A549 (cell line): Measurements from ENCODE around the gene AMOTL1. TPM values are rescaled to one million over a fixed set of nuclear protein-coding genes. Genes with fewer than 3 reads are reported as not detected.

ENCODE experiments used
- ATAC-seq, 2 experiments: fragments of 200-7000 bp in 1 of 2; fragments of >200 bp in 1 of 2; cut with Nextera tagmentation in 1 of 2; cut with Tn5 transposase in 1 of 2; 3 replicates each; pipeline versions ENCODE4 v1.8.0 to v1.9.1; 2018 to 2020; ENCODE audit warnings: mild to moderate bottlenecking in 1 of 2, moderate library complexity in 1 of 2
- CTCF ChIA-PET: fragments of 300-600 bp; sonication (Branson Sonifier 250); formaldehyde crosslinking; extraction: SDS; loops from one replicate; lab custom pipeline; 2021; ENCODE audit warnings: antibody characterized with exemption, inconsistent platforms; lab: Yijun Ruan, JAX
- POLR2A ChIA-PET: fragments of 350-600 bp; formaldehyde crosslinking; extraction: SDS; loops from one replicate; lab custom pipeline; 2021; ENCODE audit warnings: antibody characterized with exemption, inconsistent platforms; lab: Yijun Ruan, JAX
- DNase-seq, 2 experiments: peaks; one replicate each; pipeline versions ENCODE4 v3.0.0 to v3.0.0-alpha.2; 2011 to 2016; ENCODE audit warnings: low read depth in 1 of 2, low spot score in 1 of 2
- FAIRE-seq: peaks from 2 replicates; lab custom pipeline; 2011; peaks lifted over from hg19 to GRCh38; lab: Jason Lieb, UNC
- H3K27ac ChIP-seq, 2 experiments: fragments of >200 bp; sonication (Bioruptor Twin); formaldehyde crosslinking; 3 replicates each; pipeline ENCODE4 v1.5.1; 2016 to 2017
- H3K4me1 ChIP-seq: fragments of >200 bp; sonication (Bioruptor Twin); formaldehyde crosslinking; 3 replicates; pipeline ENCODE4 v1.6.1; 2016
- H3K4me2 ChIP-seq: fragments of >200 bp; sonication (Bioruptor Twin); formaldehyde crosslinking; 3 replicates; pipeline ENCODE4 v1.6.1; 2016
- H3K4me3 ChIP-seq: fragments of >200 bp; sonication (Bioruptor Twin); formaldehyde crosslinking; 3 replicates; pipeline ENCODE4 v1.5.1; 2016
- H3K9me3 ChIP-seq: fragments of >200 bp; sonication (Bioruptor Twin); formaldehyde crosslinking; 3 replicates; pipeline ENCODE4 v1.6.1; 2016
- BHLHE40 ChIP-seq: IDR thresholded peaks from 2 replicates; pipeline ENCODE4 v1.6.1; 2012; ENCODE audit warnings: low read depth, low read length, inconsistent platforms
- CTCF ChIP-seq: fragments of >200 bp; sonication (Bioruptor Twin); formaldehyde crosslinking; IDR thresholded peaks from 3 replicates; pipeline ENCODE4 v1.5.1; 2016
- EP300 ChIP-seq, 2 experiments: fragments of >200 bp; sonication (Bioruptor Twin); formaldehyde crosslinking; IDR thresholded peaks; 2 replicates in 1 of 2; 3 replicates in 1 of 2; pipeline ENCODE4 v1.6.1; 2016 to 2017
- ESRRA ChIP-seq: fragments of 150-350 bp; IDR thresholded peaks from 2 replicates; pipeline ENCODE4 v1.6.1; 2014; ENCODE audit warnings: mild to moderate bottlenecking, low read length, borderline replicate concordance
- GATA3 ChIP-seq: IDR thresholded peaks from 2 replicates; pipeline ENCODE4 v1.6.1; 2012; ENCODE audit warnings: borderline replicate concordance
- JUN ChIP-seq, 2 experiments: fragments of >200 bp; sonication (Bioruptor Twin); formaldehyde crosslinking; IDR thresholded peaks; 2 replicates in 1 of 2; 3 replicates in 1 of 2; pipeline ENCODE4 v1.6.1; 2016 to 2017
- MYC ChIP-seq: IDR thresholded peaks from 2 replicates; pipeline ENCODE4 v1.6.1; 2012; ENCODE audit warnings: mild to moderate bottlenecking, inconsistent platforms, low read length, improper control_type of control experiment, borderline replicate concordance
- NPAS2 ChIP-seq: fragments of 250-450 bp; sonication (Bioruptor Pico); IDR thresholded peaks from 2 replicates; pipeline ENCODE4 v1.8.0; 2022; ENCODE audit warnings: mild to moderate bottlenecking, moderate library complexity, borderline replicate concordance
- NR3C1 ChIP-seq: fragments of >200 bp; sonication (Bioruptor Twin); formaldehyde crosslinking; IDR thresholded peaks from 3 replicates; pipeline ENCODE4 v1.6.1; 2017
- PHF8 ChIP-seq: fragments of 200-600 bp; sonication (generic); IDR thresholded peaks from 2 replicates; pipeline ENCODE4 v1.6.1; 2016; ENCODE audit warnings: low read depth, mild to moderate bottlenecking, antibody characterized with exemption, moderate library complexity, borderline replicate concordance
- RAD21 ChIP-seq, 2 experiments: fragments of >200 bp in 1 of 2; sonication (Bioruptor Twin) in 1 of 2; formaldehyde crosslinking in 1 of 2; IDR thresholded peaks in 1 of 2; conservative IDR thresholded peaks in 1 of 2; 2 replicates in 1 of 2; 3 replicates in 1 of 2; pipeline ENCODE4 v1.6.1; 2012 to 2018; ENCODE audit warnings: inconsistent platforms in 1 of 2
- RARB ChIP-seq: fragments of 250-450 bp; sonication (Bioruptor Pico); IDR thresholded peaks from 2 replicates; pipeline ENCODE4 v1.8.0; 2021; ENCODE audit warnings: mild to moderate bottlenecking, moderate library complexity
- RNF2 ChIP-seq: fragments of 200-600 bp; sonication (generic); IDR thresholded peaks from 2 replicates; pipeline ENCODE4 v1.6.1; 2016; ENCODE audit warnings: low read depth, mild to moderate bottlenecking, antibody characterized with exemption, moderate library complexity, borderline replicate concordance
- SMC3 ChIP-seq: fragments of >200 bp; sonication (Bioruptor Twin); formaldehyde crosslinking; IDR thresholded peaks from 3 replicates; pipeline ENCODE4 v1.6.1; 2018; ENCODE audit warnings: inconsistent platforms
- SREBF2 ChIP-seq: fragments of 450-650 bp; IDR thresholded peaks from 2 replicates; pipeline ENCODE4 v1.6.1; 2014; ENCODE audit warnings: mild to moderate bottlenecking, moderate library complexity
- ZFP36 ChIP-seq: fragments of 450-650 bp; IDR thresholded peaks from 2 replicates; pipeline ENCODE4 v1.6.1; 2014; ENCODE audit warnings: borderline replicate concordance; ENCODE audit not compliant: partially characterized antibody
- WGBS: methylation state at CpG from one replicate; pipeline ENCODE4 v1.1.6; 2017; ENCODE audit errors: missing lambda C conversion rate; 5-methylcytosine and 5-hydroxymethylcytosine counted together
- polyA plus RNA-seq, 4 experiments: library from polyadenylated mRNA; depleted of rRNA in 3 of 4; stranded (reverse); fragments of >200 nt; fragmentation: RNase III in 1 of 4; extraction: RNeasy Plus Mini Kit Qiagen cat#74134 plus additional on column Dnase treatment in 1 of 4; gene quantifications; 2 replicates in 3 of 4; 3 replicates in 1 of 4; pipeline ENCODE4 v1.2.3, GENCODE V29; 2011 to 2017
- TF ChIP-seq, protein P1 (sequence below): fragments of 250-450 bp; sonication (Bioruptor Pico); IDR thresholded peaks from 2 replicates; pipeline ENCODE4 v1.5.0; 2020; ENCODE audit warnings: low read depth, mild to moderate bottlenecking, moderate library complexity
- TF ChIP-seq, protein P2 (sequence below): fragments of 200-600 bp; sonication (generic); IDR thresholded peaks from 2 replicates; pipeline ENCODE4 v1.6.1; 2016; ENCODE audit warnings: antibody characterized with exemption, mild to moderate bottlenecking, moderate library complexity
- TF ChIP-seq, protein P3 (sequence below): IDR thresholded peaks from 2 replicates; pipeline ENCODE4 v1.6.1; 2012

Gene AMOTL1
- polyA plus RNA-seq, 2 of the 4 experiments (the other 2 are of a cell fraction), result 3.9 to 12.2 TPM

GRCh38 chr11:94785509-94785908 lies 17.4 kb downstream of the AMOTL1 start (continued):
- TF ChIP-seq JUN (IDR thresholded peaks at IDR 0.05) (no peak), ZFP36 (no peak), ESRRA (no peak)

DNA sequence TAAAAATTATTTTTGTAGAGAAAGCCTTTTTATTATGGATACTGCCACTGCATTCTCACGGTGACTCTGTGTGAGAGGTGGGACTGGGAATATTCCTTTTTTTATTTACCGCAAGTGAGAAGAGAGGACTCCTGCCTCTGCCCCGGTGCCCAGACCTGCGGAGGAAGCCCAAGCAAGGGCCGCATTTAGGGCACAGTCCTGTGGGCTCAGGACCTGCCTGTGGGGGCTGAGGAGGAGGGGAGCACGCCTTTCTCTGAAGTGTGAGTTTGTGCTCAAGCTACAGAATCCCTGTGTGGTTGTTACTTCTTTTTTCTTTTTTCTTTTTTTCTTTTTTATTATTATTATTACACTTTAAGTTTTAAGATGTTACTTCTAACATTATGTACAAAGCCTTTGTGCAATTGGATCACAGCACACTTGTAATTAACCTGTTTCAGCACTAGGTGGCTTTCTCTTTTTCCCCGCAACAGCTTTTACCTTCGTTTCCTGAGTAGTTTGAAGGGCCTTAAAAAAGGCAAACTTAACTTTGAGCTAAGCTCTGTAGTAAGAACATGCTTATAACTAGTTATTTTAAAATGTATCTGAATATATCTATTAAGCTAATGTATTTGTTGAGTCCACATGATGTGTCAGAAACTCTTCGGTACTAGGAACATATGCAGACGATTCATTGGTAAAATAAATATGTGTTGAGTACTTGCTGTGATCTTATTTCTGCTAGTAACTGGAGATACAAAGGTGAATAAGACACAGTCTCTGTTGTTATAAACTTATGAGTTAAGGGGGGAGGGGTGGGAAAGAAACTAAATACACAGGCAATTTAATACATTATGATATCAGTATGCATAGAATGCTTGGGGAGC lies 18.3 kb downstream of the AMOTL1 start:
- TF ChIP-seq RNF2, result no peak
- TF ChIP-seq RARB (CRISPR knock-in tag), result no peak
- TF ChIP-seq, protein P1, sequence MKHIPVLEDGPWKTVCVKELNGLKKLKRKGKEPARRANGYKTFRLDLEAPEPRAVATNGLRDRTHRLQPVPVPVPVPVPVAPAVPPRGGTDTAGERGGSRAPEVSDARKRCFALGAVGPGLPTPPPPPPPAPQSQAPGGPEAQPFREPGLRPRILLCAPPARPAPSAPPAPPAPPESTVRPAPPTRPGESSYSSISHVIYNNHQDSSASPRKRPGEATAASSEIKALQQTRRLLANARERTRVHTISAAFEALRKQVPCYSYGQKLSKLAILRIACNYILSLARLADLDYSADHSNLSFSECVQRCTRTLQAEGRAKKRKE (CRISPR knock-in tag), result no peak
- no peak for TF ChIP-seq BHLHE40
- peak; percentile 18 to 40; a peak in 2 of 5 replicates for TF ChIP-seq RAD21 (conservative IDR thresholded peaks at IDR 0.05 in 1 of 2, IDR thresholded peaks at IDR 0.05 in 1 of 2)
- TF ChIP-seq SMC3, result peak; percentile 45; the same call in 2 of the 3 replicates
- peak; percentile 53 for TF ChIP-seq CTCF
- CTCF ChIA-PET, result interaction anchor here (0.8 to 1.6 kb wide), 12 partner anchors 10 to 188 kb away, joined by 3 to 5 read pairs (median 4); partner anchors contain the start of genes CWC15 and KDM4D
- ATAC-seq (peak in 1 of 2 experiments; percentile 66; a peak in 3 of 6 replicates), FAIRE-seq (no peak), DNase-seq (peak in 1 of 2 experiments; percentile 31)
- Histone ChIP-seq H3K4me3 (no peak overlapping the region), H3K27ac (no peak overlapping the region), H3K4me2 (no peak overlapping the region), H3K9me3 (no peaks in the 10 kb centered on the region), H3K4me1 (peaks cover 8% of the 10 kb centered on the region; the same call in 1 of the 3 replicates)
- WGBS, result 65% methylated on average over 10 of the region's 10 CpGs
- POLR2A ChIA-PET, result no interaction called here

- POLR2A ChIA-PET, result no interaction called here
- peaks cover 8% of the 10 kb centered on the region; the same call in 1 of the 3 replicates for H3K4me1 ChIP-seq
Observed at GRCh38 chr11:94787801-94788200, 19.6 kb downstream of the AMOTL1 start.

More at GRCh38 chr11:94787801-94788200, 19.6 kb downstream of the AMOTL1 start:
- H3K9me3 ChIP-seq, result no peaks in the 10 kb centered on the region
- no peak for FAIRE-seq
- DNase-seq, result no peak
- 86% methylated on average over 5 of the region's 5 CpGs for WGBS
- TF ChIP-seq, protein P2, sequence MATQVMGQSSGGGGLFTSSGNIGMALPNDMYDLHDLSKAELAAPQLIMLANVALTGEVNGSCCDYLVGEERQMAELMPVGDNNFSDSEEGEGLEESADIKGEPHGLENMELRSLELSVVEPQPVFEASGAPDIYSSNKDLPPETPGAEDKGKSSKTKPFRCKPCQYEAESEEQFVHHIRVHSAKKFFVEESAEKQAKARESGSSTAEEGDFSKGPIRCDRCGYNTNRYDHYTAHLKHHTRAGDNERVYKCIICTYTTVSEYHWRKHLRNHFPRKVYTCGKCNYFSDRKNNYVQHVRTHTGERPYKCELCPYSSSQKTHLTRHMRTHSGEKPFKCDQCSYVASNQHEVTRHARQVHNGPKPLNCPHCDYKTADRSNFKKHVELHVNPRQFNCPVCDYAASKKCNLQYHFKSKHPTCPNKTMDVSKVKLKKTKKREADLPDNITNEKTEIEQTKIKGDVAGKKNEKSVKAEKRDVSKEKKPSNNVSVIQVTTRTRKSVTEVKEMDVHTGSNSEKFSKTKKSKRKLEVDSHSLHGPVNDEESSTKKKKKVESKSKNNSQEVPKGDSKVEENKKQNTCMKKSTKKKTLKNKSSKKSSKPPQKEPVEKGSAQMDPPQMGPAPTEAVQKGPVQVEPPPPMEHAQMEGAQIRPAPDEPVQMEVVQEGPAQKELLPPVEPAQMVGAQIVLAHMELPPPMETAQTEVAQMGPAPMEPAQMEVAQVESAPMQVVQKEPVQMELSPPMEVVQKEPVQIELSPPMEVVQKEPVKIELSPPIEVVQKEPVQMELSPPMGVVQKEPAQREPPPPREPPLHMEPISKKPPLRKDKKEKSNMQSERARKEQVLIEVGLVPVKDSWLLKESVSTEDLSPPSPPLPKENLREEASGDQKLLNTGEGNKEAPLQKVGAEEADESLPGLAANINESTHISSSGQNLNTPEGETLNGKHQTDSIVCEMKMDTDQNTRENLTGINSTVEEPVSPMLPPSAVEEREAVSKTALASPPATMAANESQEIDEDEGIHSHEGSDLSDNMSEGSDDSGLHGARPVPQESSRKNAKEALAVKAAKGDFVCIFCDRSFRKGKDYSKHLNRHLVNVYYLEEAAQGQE, result no peak
- no peak for TF ChIP-seq EP300 (IDR thresholded peaks at IDR 0.05)
- TF ChIP-seq, protein P3, sequence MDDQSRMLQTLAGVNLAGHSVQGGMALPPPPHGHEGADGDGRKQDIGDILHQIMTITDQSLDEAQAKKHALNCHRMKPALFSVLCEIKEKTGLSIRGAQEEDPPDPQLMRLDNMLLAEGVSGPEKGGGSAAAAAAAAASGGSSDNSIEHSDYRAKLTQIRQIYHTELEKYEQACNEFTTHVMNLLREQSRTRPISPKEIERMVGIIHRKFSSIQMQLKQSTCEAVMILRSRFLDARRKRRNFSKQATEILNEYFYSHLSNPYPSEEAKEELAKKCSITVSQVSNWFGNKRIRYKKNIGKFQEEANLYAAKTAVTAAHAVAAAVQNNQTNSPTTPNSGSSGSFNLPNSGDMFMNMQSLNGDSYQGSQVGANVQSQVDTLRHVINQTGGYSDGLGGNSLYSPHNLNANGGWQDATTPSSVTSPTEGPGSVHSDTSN, result no peak
- TF ChIP-seq MYC, result no peak
- no peak for TF ChIP-seq NR3C1
- TF ChIP-seq PHF8, result no peak
- no peak for TF ChIP-seq SREBF2
- TF ChIP-seq NPAS2, result no peak
- TF ChIP-seq GATA3, result no peak
- no peak for TF ChIP-seq RNF2
- TF ChIP-seq CTCF, result no peak
- H3K4me2 ChIP-seq, result no peak overlapping the region
- ATAC-seq, result no peak
- no peak overlapping the region for H3K27ac ChIP-seq
- CTCF ChIA-PET, result no interaction called here
- no peak overlapping the region for H3K4me3 ChIP-seq
